ENCODE measurements around the gene P4HA2.

P4HA2 gene

GRCh38 chr5:132235340-132235739 is 7.7 kb upstream of the P4HA2 start:
- H3K9me3 Mint-ChIP-seq, result peaks cover 1% of the 10 kb centered on the region

GRCh38 chr5:132234684-132235062 is 7.0 kb upstream of the P4HA2 start:
- no peaks in the 10 kb centered on the region for H3K36me3 Mint-ChIP-seq (ENCODE audit: low read depth)
- no peak for TF ChIP-seq CTCF (IDR thresholded peaks at IDR 0.05; ENCODE audit: unreplicated experiment in 3 of 3)
- no peaks in the 10 kb centered on the region for H3K9me3 Mint-ChIP-seq
- H3K4me3 Mint-ChIP-seq, result no peak overlapping the region
- no peak overlapping the region for H3K27ac Mint-ChIP-seq
- no peaks in the 10 kb centered on the region for H3K4me1 Mint-ChIP-seq
- peaks cover 15% of the 10 kb centered on the region for H3K27me3 Mint-ChIP-seq (ENCODE audit: low read depth)

More at GRCh38 chr5:132235340-132235739, 7.7 kb upstream of the P4HA2 start:
- Mint-ChIP-seq H3K27ac (no peak overlapping the region), H3K36me3 (ENCODE audit: low read depth) (no peaks in the 10 kb centered on the region), H3K27me3 (ENCODE audit: low read depth) (peaks cover 15% of the 10 kb centered on the region), H3K4me1 (no peaks in the 10 kb centered on the region), H3K4me3 (no peak overlapping the region)
- TF ChIP-seq CTCF (IDR thresholded peaks at IDR 0.05; ENCODE audit: unreplicated experiment in 3 of 3), result no peak

- Mint-ChIP-seq H3K9me3 (no peaks in the 10 kb centered on the region), H3K4me1 (no peaks in the 10 kb centered on the region), H3K27ac (no peak overlapping the region), H3K27me3 (ENCODE audit: low read depth) (peaks cover 18% of the 10 kb centered on the region), H3K36me3 (ENCODE audit: low read depth) (no peaks in the 10 kb centered on the region), H3K4me3 (no peak overlapping the region)
- no peak for TF ChIP-seq CTCF (IDR thresholded peaks at IDR 0.05; ENCODE audit: unreplicated experiment in 3 of 3)
Observed at GRCh38 chr5:132233811-132234683, 6.4 kb upstream of the P4HA2 start.

GRCh38 chr5:132233081-132233480 is 5.4 kb upstream of the P4HA2 start:
- Mint-ChIP-seq H3K4me1 (no peaks in the 10 kb centered on the region), H3K9me3 (no peaks in the 10 kb centered on the region), H3K27me3 (ENCODE audit: low read depth) (peaks cover 18% of the 10 kb centered on the region), H3K27ac (no peak overlapping the region), H3K4me3 (no peak overlapping the region), H3K36me3 (ENCODE audit: low read depth) (no peaks in the 10 kb centered on the region)
- TF ChIP-seq CTCF (IDR thresholded peaks at IDR 0.05; ENCODE audit: unreplicated experiment in 3 of 3), result no peak

GRCh38 chr5:132232465-132232864 is 4.8 kb upstream of the P4HA2 start:
- Mint-ChIP-seq H3K4me1 (no peaks in the 10 kb centered on the region), H3K27me3 (ENCODE audit: low read depth) (peaks cover 18% of the 10 kb centered on the region), H3K36me3 (ENCODE audit: low read depth) (no peaks in the 10 kb centered on the region), H3K9me3 (no peaks in the 10 kb centered on the region), H3K4me3 (no peak overlapping the region), H3K27ac (no peak overlapping the region)
- TF ChIP-seq CTCF (IDR thresholded peaks at IDR 0.05; ENCODE audit: unreplicated experiment in 3 of 3), result no peak

GRCh38 chr5:132230871-132231270 is 3.2 kb upstream of the P4HA2 start:
- Mint-ChIP-seq H3K36me3 (ENCODE audit: low read depth) (no peaks in the 10 kb centered on the region), H3K27ac (peak overlapping the region in 1 of 3 experiments; percentile 19), H3K4me1 (peaks cover 10% of the 10 kb centered on the region), H3K9me3 (no peaks in the 10 kb centered on the region), H3K27me3 (ENCODE audit: low read depth) (peaks cover 16% of the 10 kb centered on the region), H3K4me3 (peak overlapping the region in 2 of 3 experiments; percentile 28 to 55)
- no peak for TF ChIP-seq CTCF (IDR thresholded peaks at IDR 0.05; ENCODE audit: unreplicated experiment in 3 of 3)

Data from nephron (organoid).